ENCODE results near the gene NDFIP1. TPM values are rescaled to one million over a fixed set of nuclear protein-coding genes. Genes with fewer than 3 reads are reported as not detected.
"Not testable (repeated sequence)": the region's sequence is repeated elsewhere in the genome, so short reads cannot be mapped to it uniquely, and the experiment has no call there.

NDFIP1 gene
- total RNA-seq, 2 experiments from 2014 or later: 74.6 to 76.4 TPM

DNA sequence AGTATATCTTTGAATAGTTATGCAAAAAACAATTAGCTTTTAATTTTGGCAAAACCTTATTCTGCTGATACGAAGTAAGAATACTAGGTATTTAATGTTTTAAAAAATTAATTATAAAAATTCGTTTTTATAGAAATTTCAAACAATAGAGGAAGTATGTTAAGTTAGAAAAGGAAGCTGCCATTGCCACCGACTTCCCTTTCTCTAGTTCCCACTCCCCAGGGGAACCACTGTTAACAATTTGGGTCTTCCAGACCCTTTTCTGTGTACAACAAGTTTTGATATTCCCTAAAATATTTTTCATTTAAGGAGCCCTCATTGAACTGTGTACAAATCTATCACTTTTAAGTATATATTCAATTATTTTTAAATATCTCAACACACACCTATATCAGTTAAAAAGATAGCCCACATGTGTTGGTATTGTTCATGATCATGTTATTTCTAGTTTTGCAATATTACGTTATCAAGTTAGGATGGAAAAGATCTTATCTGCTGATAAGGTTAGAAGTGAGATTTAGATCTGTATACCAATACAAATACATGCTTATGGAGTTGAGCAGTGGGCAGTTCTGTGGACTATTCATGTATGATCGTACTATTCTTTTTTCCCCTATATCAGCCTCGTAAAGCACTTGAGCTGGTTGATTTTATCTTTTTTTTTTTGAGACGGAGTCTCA, 25.9 kb downstream of the NDFIP1 start:
- no peaks in the 10 kb centered on the region for H3K27me3 Mint-ChIP-seq
- no peak overlapping the region for H3K27ac Mint-ChIP-seq
- no peak for DNase-seq
- no peaks in the 10 kb centered on the region for H3K9me3 Mint-ChIP-seq
- peaks cover 17% of the 10 kb centered on the region for H3K4me1 Mint-ChIP-seq (ENCODE audit: low read depth)
- no peak overlapping the region for H3K4me3 Mint-ChIP-seq
- ChIA-PET POLR2A (interaction anchor here (1.0 kb wide), 1 partner anchor 25 kb away, joined by 3 read pairs; no protein-coding TSS in a partner anchor), CTCF (interaction anchor here (0.6 to 6.3 kb wide), 5 partner anchors 10 to 156 kb away, joined by 3 to 52 read pairs (median 3); no protein-coding TSS in a partner anchor)
- peaks cover 19% of the 10 kb centered on the region for H3K36me3 Mint-ChIP-seq
- intact Hi-C loops (cut with micrococcal nuclease): no loop called here

DNA sequence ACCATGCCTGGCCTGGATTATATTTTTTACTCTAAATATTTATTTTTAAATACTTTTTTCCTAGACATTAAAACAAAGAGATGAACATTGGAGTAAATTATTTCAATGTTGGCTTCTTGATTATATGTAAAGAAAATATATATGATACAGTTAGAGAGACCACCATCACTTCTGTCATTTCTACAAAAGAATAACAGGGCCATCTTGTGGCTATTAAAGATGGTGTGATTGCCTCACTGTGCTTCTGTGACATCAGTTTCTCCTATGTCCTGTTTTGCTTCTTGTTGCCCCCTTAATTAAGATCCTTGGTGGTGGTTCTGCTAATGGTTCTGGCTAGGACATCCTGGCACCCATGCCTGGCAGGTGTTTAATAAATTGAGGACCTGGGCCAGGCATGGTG, 32.9 kb downstream of the NDFIP1 start:
- H3K4me1 Mint-ChIP-seq (ENCODE audit: low read depth): peaks cover 4% of the 10 kb centered on the region
- no peaks in the 10 kb centered on the region for H3K9me3 Mint-ChIP-seq
- ChIA-PET POLR2A (no interaction called here), CTCF (interaction anchor here (0.7 to 8.4 kb wide), 3 partner anchors 129 to 151 kb away, joined by 4 to 197 read pairs (median 178); partner anchors contain the start of gene GNPDA1)
- H3K36me3 Mint-ChIP-seq: peaks cover 25% of the 10 kb centered on the region
- H3K27me3 Mint-ChIP-seq: no peaks in the 10 kb centered on the region
- intact Hi-C loops (cut with micrococcal nuclease): loop anchor here (5.0 kb wide), 1 partner anchor 34 kb away; the partner anchor contains the start of gene NDFIP1
- H3K4me3 Mint-ChIP-seq: no peak overlapping the region
- no peak overlapping the region for H3K27ac Mint-ChIP-seq
- no peak for DNase-seq

DNA sequence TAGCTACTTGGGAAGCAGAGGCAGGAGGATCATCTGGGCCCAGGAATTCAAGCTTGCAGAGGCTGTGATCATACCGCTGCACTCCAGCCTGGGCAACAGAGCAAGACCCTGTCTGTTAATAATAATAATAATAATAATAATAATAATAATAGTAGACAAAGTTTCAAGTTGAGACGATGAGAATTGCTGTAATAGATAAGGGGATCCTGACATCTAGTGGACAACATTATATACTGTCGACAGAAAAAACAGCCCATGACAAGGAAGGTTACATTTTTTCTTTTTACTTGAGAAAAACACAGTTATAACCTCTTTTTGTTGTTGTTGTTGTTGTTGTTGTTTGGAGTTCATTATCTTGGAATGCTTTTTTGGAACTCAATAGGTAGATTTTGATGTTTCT, 35.3 kb downstream of the NDFIP1 start:
- intact Hi-C loops (cut with micrococcal nuclease): loop anchor here (1.0 to 5.0 kb wide), 3 partner anchors 37 to 451 kb away; partner anchors contain the start of gene NDFIP1
- peaks cover 2% of the 10 kb centered on the region for H3K4me1 Mint-ChIP-seq (ENCODE audit: low read depth)
- H3K27me3 Mint-ChIP-seq: no peaks in the 10 kb centered on the region
- no peak overlapping the region for H3K4me3 Mint-ChIP-seq
- H3K36me3 Mint-ChIP-seq: peaks cover 30% of the 10 kb centered on the region
- CTCF ChIA-PET: interaction anchor here (0.6 to 8.4 kb wide), 27 partner anchors 11 to 554 kb away, joined by 3 to 197 read pairs (median 4); partner anchors contain the start of genes GNPDA1 and NDFIP1
- H3K27ac Mint-ChIP-seq: no peak overlapping the region
- POLR2A ChIA-PET: interaction anchor here (1.5 to 1.8 kb wide), 3 partner anchors 35 to 152 kb away, joined by 5 to 7 read pairs (median 7); partner anchors contain the start of gene GNPDA1
- H3K9me3 Mint-ChIP-seq: no peaks in the 10 kb centered on the region
- no peak for DNase-seq

DNA sequence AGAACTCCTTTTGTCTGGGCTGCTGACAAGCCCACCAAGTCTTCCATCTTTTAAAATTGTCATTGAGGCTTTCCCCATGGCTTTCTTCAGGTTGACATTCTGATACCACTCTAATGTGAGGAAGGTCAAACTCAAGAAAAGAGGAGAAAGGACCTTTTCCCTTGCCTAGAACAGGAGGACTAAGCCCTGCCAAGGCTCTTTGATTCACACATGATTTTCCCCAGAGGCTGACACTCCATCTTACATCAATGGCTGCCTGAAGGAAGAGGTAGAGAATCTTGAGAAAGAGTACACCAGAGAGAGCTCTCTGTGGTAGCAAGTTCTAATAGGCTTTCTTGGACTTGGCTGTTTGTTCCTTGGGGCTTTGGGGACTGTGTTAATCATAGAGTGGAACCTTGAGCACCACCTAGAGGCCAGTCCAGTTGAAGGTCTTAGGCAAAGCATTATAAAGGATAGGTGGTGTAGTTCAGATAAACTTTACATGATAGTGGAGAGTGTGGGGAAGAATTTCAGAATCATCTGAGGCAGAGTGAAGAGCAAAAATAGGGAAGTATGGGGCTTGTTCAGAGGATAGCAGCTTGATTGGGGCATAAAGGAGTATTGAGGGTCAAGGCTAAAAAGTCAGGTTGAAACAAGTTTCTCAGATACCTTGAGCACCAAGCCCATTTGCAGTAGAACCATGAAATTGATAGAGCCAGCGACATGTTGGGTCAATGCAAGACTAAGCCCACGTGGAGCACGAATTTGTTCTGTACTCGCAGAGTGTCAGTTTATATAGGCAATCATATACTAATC, 36.7 kb downstream of the NDFIP1 start:
- Mint-ChIP-seq H3K4me1 (ENCODE audit: low read depth) (peaks cover 2% of the 10 kb centered on the region), H3K9me3 (no peaks in the 10 kb centered on the region), H3K4me3 (no peak overlapping the region), H3K36me3 (peaks cover 32% of the 10 kb centered on the region), H3K27me3 (no peaks in the 10 kb centered on the region), H3K27ac (no peak overlapping the region)
- DNase-seq: peak; percentile 67
- POLR2A ChIA-PET: no interaction called here
- intact Hi-C loops (cut with micrococcal nuclease): loop anchor here (1.0 to 2.0 kb wide), 3 partner anchors 133 to 453 kb away; no protein-coding TSS in a partner anchor
- CTCF ChIA-PET: interaction anchor here (0.6 to 8.4 kb wide), 15 partner anchors 12 to 526 kb away, joined by 3 to 197 read pairs (median 4); partner anchors contain the start of genes GNPDA1 and RNF14

DNA sequence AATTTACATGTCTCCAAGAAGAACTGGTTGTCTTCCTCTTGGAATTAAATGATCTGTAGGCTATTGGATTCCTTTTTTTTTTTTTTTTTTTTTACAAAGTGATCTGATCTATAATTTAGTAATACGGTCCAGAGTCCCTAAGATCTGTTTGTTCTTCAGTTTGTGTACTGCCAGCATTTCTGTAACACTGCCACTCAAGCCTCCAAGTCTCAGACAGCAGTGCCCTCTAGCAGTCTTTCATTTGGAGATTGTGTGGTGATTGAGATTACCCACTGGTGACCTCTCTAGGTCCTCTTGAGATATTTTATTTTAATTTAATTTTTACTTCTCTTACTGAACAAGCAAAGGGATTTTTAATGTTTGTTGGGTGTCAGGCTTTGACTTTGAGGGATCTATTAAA, 40.8 kb downstream of the NDFIP1 start:
- ChIA-PET CTCF (interaction anchor here (0.6 to 8.4 kb wide), 4 partner anchors 17 to 400 kb away, joined by 3 to 178 read pairs (median 4); no protein-coding TSS in a partner anchor), POLR2A (no interaction called here)
- no peak for DNase-seq
- Mint-ChIP-seq H3K4me1 (ENCODE audit: low read depth) (no peaks in the 10 kb centered on the region), H3K27ac (no peak overlapping the region), H3K36me3 (peaks cover 23% of the 10 kb centered on the region), H3K9me3 (no peaks in the 10 kb centered on the region), H3K4me3 (no peak overlapping the region), H3K27me3 (no peaks in the 10 kb centered on the region)
- intact Hi-C loops (cut with micrococcal nuclease): no loop called here

DNA sequence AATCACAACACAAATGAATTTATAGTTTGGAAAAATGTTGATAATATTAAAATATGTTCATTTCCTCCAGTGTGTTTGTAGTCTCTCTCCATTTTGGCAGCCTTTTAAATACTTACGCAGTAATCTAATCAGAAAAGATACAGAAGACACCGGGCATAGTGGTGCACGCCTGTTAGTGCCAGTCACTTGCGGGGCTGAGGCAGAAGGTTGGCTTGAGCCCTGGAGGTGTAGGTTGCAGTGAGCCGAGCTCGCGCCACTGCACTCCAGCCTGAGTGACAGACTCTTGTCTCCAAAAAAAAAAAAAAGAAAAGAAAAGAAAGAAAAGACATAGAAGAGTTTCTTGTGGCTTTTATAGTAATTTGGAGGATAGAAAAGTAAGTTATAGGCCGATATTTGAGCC, 41.9 kb downstream of the NDFIP1 start:
- intact Hi-C loops (cut with micrococcal nuclease): loop anchor here (2.0 to 5.0 kb wide), 2 partner anchors 292 to 548 kb away; no protein-coding TSS in a partner anchor
- no peaks in the 10 kb centered on the region for H3K27me3 Mint-ChIP-seq
- H3K9me3 Mint-ChIP-seq: no peaks in the 10 kb centered on the region
- peaks cover 2% of the 10 kb centered on the region for H3K4me1 Mint-ChIP-seq (ENCODE audit: low read depth)
- no peak for DNase-seq
- no peak overlapping the region for H3K27ac Mint-ChIP-seq
- CTCF ChIA-PET: interaction anchor here (0.8 to 2.3 kb wide), 3 partner anchors 16 to 399 kb away, joined by 3 to 19 read pairs (median 3); no protein-coding TSS in a partner anchor
- H3K36me3 Mint-ChIP-seq: peaks cover 22% of the 10 kb centered on the region
- no peak overlapping the region for H3K4me3 Mint-ChIP-seq
- POLR2A ChIA-PET: no interaction called here

DNA sequence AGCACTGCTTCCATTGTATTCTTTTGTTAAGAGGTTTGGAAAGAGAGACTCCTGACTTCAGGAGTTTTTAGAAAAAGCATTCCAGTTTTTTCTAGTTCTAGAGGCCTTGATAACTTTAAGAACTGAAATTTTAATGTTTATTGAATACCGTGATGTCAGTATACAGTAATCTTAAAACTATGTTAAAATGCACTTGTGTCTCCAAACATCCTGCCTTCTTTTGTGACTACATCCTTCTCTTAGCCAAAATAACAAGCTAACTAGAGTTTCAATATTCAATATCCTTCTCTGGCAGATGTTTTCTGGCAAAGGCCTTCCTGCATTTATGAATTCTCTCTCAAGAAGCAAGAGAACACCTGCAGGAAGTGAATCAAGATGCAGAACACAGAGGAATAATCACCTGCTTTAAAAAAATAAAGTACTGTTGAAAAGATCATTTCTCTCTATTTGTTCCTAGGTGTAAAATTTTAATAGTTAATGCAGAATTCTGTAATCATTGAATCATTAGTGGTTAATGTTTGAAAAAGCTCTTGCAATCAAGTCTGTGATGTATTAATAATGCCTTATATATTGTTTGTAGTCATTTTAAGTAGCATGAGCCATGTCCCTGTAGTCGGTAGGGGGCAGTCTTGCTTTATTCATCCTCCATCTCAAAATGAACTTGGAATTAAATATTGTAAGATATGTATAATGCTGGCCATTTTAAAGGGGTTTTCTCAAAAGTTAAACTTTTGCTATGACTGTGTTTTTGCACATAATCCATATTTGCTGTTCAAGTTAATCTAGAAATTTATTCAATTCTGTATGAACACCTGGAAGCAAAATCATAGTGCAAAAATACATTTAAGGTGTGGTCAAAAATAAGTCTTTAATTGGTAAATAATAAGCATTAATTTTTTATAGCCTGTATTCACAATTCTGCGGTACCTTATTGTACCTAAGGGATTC, 43.1 kb downstream of the NDFIP1 start:
- Mint-ChIP-seq H3K4me3 (no peak overlapping the region), H3K27me3 (no peaks in the 10 kb centered on the region), H3K27ac (no peak overlapping the region), H3K9me3 (no peaks in the 10 kb centered on the region), H3K4me1 (ENCODE audit: low read depth) (peaks cover 7% of the 10 kb centered on the region), H3K36me3 (peaks cover 16% of the 10 kb centered on the region)
- CTCF ChIA-PET: interaction anchor here (0.6 to 2.3 kb wide), 21 partner anchors 12 to 547 kb away, joined by 3 to 19 read pairs (median 3); partner anchors contain the start of gene SPRY4
- DNase-seq: peak; percentile 56
- intact Hi-C loops (cut with micrococcal nuclease): loop anchor here (1.0 to 5.0 kb wide), 4 partner anchors 291 to 547 kb away; no protein-coding TSS in a partner anchor
- POLR2A ChIA-PET: no interaction called here

DNA sequence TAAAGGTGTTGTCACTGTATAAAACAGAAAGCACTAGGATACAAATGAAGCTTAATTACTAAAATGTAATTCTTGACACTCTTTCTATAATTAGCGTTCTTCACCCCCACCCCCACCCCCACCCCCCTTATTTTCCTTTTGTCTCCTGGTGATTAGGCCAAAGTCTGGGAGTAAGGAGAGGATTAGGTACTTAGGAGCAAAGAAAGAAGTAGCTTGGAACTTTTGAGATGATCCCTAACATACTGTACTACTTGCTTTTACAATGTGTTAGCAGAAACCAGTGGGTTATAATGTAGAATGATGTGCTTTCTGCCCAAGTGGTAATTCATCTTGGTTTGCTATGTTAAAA, 43.8 kb downstream of the NDFIP1 start:
- peaks cover 12% of the 10 kb centered on the region for H3K36me3 Mint-ChIP-seq
- ChIA-PET CTCF (interaction anchor here (0.7 to 2.3 kb wide), 10 partner anchors 12 to 546 kb away, joined by 3 to 19 read pairs (median 3); no protein-coding TSS in a partner anchor), POLR2A (no interaction called here)
- no peaks in the 10 kb centered on the region for H3K27me3 Mint-ChIP-seq
- no peak overlapping the region for H3K27ac Mint-ChIP-seq
- no peaks in the 10 kb centered on the region for H3K9me3 Mint-ChIP-seq
- no peak overlapping the region for H3K4me3 Mint-ChIP-seq
- intact Hi-C loops (cut with micrococcal nuclease): loop anchor here (1.0 to 5.0 kb wide), 3 partner anchors 290 to 396 kb away; no protein-coding TSS in a partner anchor
- DNase-seq: no peak
- H3K4me1 Mint-ChIP-seq (ENCODE audit: low read depth): peaks cover 7% of the 10 kb centered on the region

DNA sequence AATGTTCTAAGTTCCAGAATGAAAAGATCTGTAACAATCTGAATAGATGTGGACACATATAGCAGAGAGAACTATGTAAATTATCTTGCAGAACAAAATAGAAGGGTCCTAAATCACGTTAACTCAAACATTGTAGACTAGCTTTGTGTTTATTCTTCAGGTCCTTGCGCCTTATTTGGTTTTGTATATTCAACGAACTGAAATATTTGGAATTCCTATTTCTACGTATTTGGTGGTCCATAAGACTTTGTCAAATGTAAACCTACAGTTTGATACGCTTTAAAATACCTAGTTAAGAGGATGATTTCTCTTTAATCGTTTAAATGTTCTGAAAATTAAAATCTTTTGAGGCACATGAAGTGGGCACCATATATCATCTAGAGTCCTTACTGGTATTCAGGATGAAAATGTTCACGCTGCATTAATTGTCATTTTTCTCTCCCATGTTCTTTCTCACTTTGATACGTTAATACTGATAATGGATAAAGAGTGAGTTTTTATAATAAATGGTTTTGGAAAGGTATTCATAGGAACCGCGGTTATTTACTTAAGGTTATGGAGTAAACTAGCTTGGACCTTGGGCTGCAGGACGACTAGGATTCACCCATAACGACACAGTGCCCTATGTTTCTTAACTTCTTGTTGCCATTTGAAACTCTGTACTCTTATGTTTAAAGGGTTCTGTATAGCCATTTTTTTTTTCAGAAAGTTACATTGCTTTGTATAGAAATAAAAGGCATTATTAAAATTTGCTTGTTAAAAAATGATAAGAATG, 45.3 kb downstream of the NDFIP1 start:
- Mint-ChIP-seq H3K36me3 (peaks cover 7% of the 10 kb centered on the region), H3K27ac (no peak overlapping the region)
- CTCF ChIA-PET: interaction anchor here (1.0 to 2.0 kb wide), 3 partner anchors 395 to 545 kb away, joined by 3 to 4 read pairs (median 3); no protein-coding TSS in a partner anchor

DNA sequence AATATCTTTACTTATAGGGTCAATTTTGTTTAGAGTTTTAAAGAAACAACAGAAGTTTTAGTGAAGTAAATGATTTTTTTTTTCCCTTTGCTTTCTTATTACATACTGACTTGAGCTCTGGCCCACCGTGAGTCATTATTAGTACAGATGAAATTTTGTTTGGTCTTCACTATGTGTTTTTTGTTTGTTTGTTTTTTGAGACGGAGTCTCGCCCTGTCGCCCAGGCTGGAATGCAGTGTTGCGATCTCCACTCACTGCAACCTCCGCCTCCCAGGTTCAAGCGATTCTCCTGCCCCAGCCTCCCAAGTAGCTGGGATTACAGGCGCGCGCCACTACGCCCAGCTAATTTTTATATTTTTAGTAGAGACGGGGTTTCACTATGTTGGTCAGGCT, 45.9 kb downstream of the NDFIP1 start:
- DNase-seq; H3K36me3 Mint-ChIP-seq; POLR2A ChIA-PET; H3K27ac Mint-ChIP-seq; H3K9me3 Mint-ChIP-seq; H3K4me1 Mint-ChIP-seq (ENCODE audit: low read depth); H3K27me3 Mint-ChIP-seq; H3K4me3 Mint-ChIP-seq: not testable (repeated sequence)
- CTCF ChIA-PET: interaction anchor here (1.0 to 2.0 kb wide), 2 partner anchors 501 to 544 kb away, joined by 3 to 4 read pairs; no protein-coding TSS in a partner anchor
- intact Hi-C loops (cut with micrococcal nuclease): loop anchor here (5.0 kb wide), 1 partner anchor 288 kb away; no protein-coding TSS in a partner anchor

More for the DNA sequence above, 45.3 kb downstream of the NDFIP1 start:
- Mint-ChIP-seq H3K27me3 (no peaks in the 10 kb centered on the region), H3K9me3 (no peaks in the 10 kb centered on the region), H3K4me3 (no peak overlapping the region), H3K4me1 (ENCODE audit: low read depth) (peaks cover 7% of the 10 kb centered on the region)
- intact Hi-C loops (cut with micrococcal nuclease): loop anchor here (5.0 kb wide), 1 partner anchor 288 kb away; no protein-coding TSS in a partner anchor
- POLR2A ChIA-PET: no interaction called here
- no peak for DNase-seq
